Lung microvascular endothelial cell (primary cell): Measurements from ENCODE around the gene GRN. TPM values are rescaled to one million over a fixed set of nuclear protein-coding genes. Genes with fewer than 3 reads are reported as not detected.
"Not testable (repeated sequence)": the region's sequence is repeated elsewhere in the genome, so short reads cannot be mapped to it uniquely, and the experiment has no call there.

Experiments used
- DNase-seq, 2 donors: peaks; one replicate each; pipeline versions ENCODE4 v3.0.0 to v3.0.0-alpha.2; 2010; ENCODE audit warnings: low read depth in 2 of 2
- total RNA-seq: library from RNA; depleted of rRNA; stranded (reverse); fragments of >200 nt; gene quantifications from 2 replicates; pipeline ENCODE4 v1.2.1, GENCODE V29; 2014

The GRN gene
- total RNA-seq, 1 donor from 2014 or later: 473 TPM

- no peak for DNase-seq
Measured at GRCh38 chr17:44360826-44361225, 15.7 kb downstream of the GRN start.

- DNase-seq: no peak
Measured at GRCh38 chr17:44361292-44362260, 16.5 kb downstream of the GRN start.

GRCh38 chr17:44362459-44362948, 17.4 kb downstream of the GRN start:
- no peak for DNase-seq

GRCh38 chr17:44362949-44363612, 18.0 kb downstream of the GRN start:
- DNase-seq: peak in 1 of 2 donors; percentile 16

- peak; percentile 62 to 74 for DNase-seq
Measured at GRCh38 chr17:44363613-44364159, 18.6 kb downstream of the GRN start, which contains the start of gene FAM171A2. TSS of gene FAM171A2 (minus strand) at chr17:44363853. CDS start at chr17:44363714, 139 bp downstream.

- not testable (repeated sequence) for DNase-seq
Measured at GRCh38 chr17:44365051-44365450, 19.9 kb downstream of the GRN start.

- DNase-seq: no peak
Measured at GRCh38 chr17:44367231-44367979, 22.3 kb downstream of the GRN start.

GRCh38 chr17:44368391-44369243, 23.5 kb downstream of the GRN start:
- not testable (repeated sequence) for DNase-seq

GRCh38 chr17:44369414-44370023, 24.4 kb downstream of the GRN start:
- not testable (repeated sequence) for DNase-seq

- no peak for DNase-seq
Measured at GRCh38 chr17:44372036-44372435, 26.9 kb downstream of the GRN start.

- peak in 1 of 2 donors; percentile 87 for DNase-seq
Measured at GRCh38 chr17:44374306-44375195, 29.4 kb downstream of the GRN start.

- peak in 1 of 2 donors; percentile 25 for DNase-seq
Measured at GRCh38 chr17:44375196-44376017, 30.3 kb downstream of the GRN start.

GRCh38 chr17:44376124-44376523, 31.0 kb downstream of the GRN start:
- peak in 1 of 2 donors; percentile 64 for DNase-seq

GRCh38 chr17:44376779-44377178, 31.7 kb downstream of the GRN start:
- no peak for DNase-seq

GRCh38 chr17:44378171-44378705, 33.1 kb downstream of the GRN start:
- DNase-seq: no peak

GRCh38 chr17:44379887-44380286, 34.8 kb downstream of the GRN start:
- DNase-seq: no peak

- DNase-seq: no peak
Measured at GRCh38 chr17:44380767-44381166, 35.7 kb downstream of the GRN start.
